ENCODE data around the gene SGSM2. TPM values are rescaled to one million over a fixed set of nuclear protein-coding genes. Genes with fewer than 3 reads are reported as not detected.
A peak's percentile ranks its signal among the peaks of the same experiment; 100 is the strongest.

SGSM2 gene
- total and polyA plus RNA-seq, 2 of the 13 experiments (the other 11 are each of a cell fraction or from before 2014, with no cell fraction given): 30.4 to 51.3 TPM

GRCh38 chr17:2401426-2402221, 64.3 kb downstream of the SGSM2 start (continued):
- TF ChIP-seq ZNF646 (CRISPR knock-in tag; IDR thresholded peaks at IDR 0.05) (no peak), SMARCE1 (IDR thresholded peaks at IDR 0.05; ENCODE audit: borderline replicate concordance) (no peak), ZNF318 (CRISPR knock-in tag; IDR thresholded peaks at IDR 0.05) (no peak), STAG1 (CRISPR knock-in tag; IDR thresholded peaks at IDR 0.05) (no peak; the same call in 1 of the 2 replicates), ZSCAN21 (CRISPR knock-in tag; IDR thresholded peaks at IDR 0.05; ENCODE audit: borderline replicate concordance) (peak; percentile 70; the same call in 1 of the 2 replicates), ZNF451 (CRISPR knock-in tag; IDR thresholded peaks at IDR 0.05) (no peak; the same call in 1 of the 2 replicates), BRF2 (CRISPR knock-in tag; IDR thresholded peaks at IDR 0.05) (no peak), ZNF143 (CRISPR knock-in tag; IDR thresholded peaks at IDR 0.05) (0 out of 2 replicates have a peak, but pooled peaks have one; percentile 43), CENPX (CRISPR knock-in tag; IDR thresholded peaks at IDR 0.05) (no peak), ZNF264 (CRISPR knock-in tag; IDR thresholded peaks at IDR 0.05) (no peak), NONO (IDR thresholded peaks at IDR 0.05) (no peak), NONO (CRISPR knock-in tag; conservative IDR thresholded peaks at IDR 0.05) (peak; percentile 77), FOXK2 (IDR thresholded peaks at IDR 0.05) (peak; percentile 87; the same call in 1 of the 2 replicates), HOXD1 (CRISPR knock-in tag; IDR thresholded peaks at IDR 0.05) (0 out of 2 replicates have a peak, but pooled peaks have one; percentile 32)

Measured in HepG2 (cell line).